ENCODE results near the gene RIPK3.
A peak's percentile ranks its signal among the peaks of the same experiment; 100 is the strongest.

RIPK3 gene

GRCh38 chr14:24308342-24309124, 31.3 kb downstream of the RIPK3 start:
- TF ChIP-seq CTCF (IDR thresholded peaks at IDR 0.05), result peak; percentile 38

DNA sequence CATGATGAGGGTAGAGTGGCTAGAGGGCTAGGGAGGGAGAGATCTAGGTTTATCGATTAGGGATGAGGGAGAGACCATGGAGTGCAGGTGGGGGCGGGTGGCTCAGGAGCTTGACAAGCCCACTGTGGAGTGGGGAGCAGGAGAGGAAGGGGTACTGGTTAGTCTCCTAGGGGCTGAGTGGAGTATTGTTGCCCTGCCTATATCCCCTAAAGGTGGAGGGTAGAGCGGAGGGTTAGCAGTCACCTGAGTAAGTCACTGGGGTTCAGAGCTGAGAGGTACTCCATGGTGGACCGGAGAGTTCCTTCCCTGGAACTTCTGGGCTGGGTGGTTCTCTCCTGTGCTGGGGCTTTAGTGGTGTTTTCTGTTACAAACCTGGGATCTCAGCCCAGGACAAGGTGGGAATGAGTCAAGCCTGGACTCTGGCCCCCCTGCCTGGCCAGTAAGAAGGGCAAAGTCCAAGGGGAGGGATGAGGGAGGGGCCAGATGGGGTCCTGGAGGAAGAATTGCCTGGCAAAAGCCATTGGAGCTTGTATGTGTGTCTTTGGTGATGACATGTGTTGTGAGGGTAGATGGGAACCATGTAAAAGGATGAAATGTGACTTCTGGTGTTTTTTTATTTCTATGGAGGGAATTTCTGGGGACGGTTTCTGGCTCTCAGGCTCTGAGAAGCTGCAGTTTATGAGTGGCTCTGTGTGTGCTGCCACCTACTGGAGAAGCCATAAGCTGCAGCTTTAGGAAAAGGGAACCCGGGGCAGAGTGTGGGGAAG, 32.0 kb downstream of the RIPK3 start, which contains the start of gene CIDEB:
Gene CIDEB (minus strand): TSS at position 403 of the 767 bp plus-strand sequence. CDS start 119 bp downstream, at position 284.
- TF ChIP-seq CTCF (IDR thresholded peaks at IDR 0.05), result peak; percentile 99

DNA sequence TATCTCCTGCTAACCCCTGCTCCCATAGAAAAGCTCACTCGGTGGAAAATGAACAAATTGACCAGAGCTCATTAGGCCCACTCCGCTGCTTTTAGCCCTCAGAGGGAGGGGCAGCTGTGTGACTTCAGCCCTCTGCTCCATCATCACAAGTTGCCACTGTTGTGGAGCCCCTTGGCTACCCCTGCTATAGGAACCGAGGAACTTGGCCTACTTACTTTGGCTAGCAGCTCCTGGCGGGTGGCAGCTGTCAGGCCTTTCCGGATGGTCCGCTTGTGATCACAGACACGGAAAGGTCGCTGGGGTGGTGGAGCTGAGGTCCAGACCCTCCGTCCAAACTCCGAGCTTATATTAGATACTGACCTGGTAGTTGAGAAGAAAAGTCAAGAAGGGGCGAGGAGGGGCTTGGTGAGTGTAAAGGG, 32.6 kb downstream of the RIPK3 start:
- no peak for TF ChIP-seq CTCF (IDR thresholded peaks at IDR 0.05)

DNA sequence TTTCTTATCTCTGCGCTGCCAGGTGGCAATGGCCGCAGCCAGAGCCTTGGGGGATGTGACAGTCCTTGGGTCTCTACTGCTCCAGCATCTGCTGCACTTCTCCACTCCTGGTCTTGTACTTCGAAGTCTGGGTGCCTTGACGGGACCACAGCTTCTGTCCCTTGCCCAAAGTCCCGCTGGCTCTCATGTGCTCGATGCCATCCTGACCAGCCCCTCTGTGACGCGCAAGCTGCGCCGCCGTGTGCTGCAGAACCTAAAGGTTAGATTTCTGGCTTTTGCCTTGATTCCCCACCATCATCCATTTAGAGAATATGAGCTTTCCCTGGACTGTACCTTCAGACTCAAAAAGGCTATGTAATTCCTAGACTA, 35.8 kb downstream of the RIPK3 start:
- no peak for TF ChIP-seq CTCF (IDR thresholded peaks at IDR 0.05)

DNA sequence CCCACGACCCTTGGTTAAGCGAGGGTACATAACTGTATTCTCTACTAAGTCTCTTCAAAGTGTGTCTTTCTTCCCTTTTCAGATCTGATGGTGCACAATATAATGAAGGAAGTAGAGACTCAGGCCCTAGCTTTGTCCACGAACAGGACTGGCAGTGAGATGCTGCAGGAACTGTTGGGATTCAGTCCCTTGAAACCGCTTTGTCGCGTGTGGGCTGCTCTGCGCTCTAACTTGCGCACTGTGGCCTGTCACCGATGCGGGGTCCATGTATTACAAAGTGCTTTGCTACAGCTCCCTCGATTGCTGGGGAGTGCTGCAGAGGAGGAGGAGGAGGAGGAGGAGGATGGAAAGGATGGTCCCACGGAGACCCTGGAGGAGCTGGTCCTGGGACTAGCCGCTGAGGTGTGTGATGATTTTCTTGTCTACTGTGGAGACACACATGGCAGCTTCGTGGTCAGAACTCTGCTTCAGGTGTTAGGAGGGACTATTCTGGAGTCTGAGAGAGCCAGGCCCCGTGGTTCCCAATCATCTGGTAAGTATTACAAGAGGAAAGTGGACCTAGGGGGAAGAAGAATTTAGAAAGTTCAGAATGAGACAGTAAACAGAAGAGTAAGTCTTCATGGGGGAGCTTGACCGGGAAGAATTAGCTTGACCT, 39.3 kb downstream of the RIPK3 start:
- no peak for TF ChIP-seq CTCF (IDR thresholded peaks at IDR 0.05)

DNA sequence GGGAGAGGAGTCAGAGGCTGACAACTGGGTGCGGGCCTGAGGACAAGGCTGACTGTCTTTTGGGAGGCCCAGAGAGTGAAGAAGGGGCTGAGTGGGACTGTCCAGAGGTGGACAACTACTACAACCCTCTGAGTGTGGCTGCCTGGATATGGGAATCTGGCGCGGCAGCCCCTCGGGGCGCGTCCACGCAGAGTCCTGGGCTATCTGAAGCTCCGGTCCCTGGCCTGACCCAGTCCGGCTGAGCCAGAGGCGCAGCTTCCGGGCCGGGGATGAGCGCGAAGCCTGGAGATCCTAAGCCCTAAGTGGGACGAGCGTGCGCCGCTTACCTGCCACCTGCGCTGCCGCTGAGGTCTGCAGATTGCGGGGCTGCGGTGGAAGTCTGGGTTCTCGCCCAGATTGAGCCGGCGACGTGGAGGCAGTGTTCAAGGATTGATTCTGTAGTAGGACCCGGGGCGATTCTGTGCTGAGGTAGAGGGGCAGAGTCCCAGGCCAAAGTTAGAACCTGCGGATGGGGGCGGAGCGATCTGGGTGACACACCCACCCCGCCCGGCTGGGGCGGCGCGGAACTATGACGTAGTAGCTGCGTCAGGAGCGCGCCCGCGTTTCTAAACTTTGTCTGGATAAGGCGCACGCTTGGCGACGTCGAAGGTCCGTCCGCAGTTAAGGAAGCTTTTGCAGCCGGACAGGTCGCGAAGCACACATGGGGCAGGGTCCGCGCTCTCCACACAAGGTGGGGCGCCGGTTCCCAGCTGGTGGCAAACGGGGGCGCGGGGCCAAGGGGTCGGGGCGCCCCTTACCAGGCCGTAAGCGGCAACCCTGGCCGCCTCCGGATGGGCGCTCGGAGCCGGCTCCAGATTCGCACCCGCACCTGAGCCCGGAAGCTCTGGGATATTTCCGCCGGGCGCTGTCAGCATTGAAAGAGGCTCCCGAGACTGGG, 40.3 kb downstream of the RIPK3 start, which contains the start of the genes DHRS1 and NOP9:
Gene DHRS1 (minus strand): TSS at position 526 of the 937 bp plus-strand sequence. CDS start 674 bp downstream, outside the sequence.
Gene NOP9 (plus strand): TSS at position 596 of the 937 bp plus-strand sequence. CDS start 105 bp downstream, at position 701.
- no peak for TF ChIP-seq CTCF (IDR thresholded peaks at IDR 0.05)
